HG03064 (cell line): ENCODE measurements around the gene FREM2.

ENCODE experiments used
- ATAC-seq: cut with Tn5 transposase; IDR thresholded peaks from one replicate; pipeline ENCODE4 v1.9.1; 2021; ENCODE audit warnings: low read depth; ENCODE audit not compliant: unreplicated experiment

Gene FREM2, protein sequence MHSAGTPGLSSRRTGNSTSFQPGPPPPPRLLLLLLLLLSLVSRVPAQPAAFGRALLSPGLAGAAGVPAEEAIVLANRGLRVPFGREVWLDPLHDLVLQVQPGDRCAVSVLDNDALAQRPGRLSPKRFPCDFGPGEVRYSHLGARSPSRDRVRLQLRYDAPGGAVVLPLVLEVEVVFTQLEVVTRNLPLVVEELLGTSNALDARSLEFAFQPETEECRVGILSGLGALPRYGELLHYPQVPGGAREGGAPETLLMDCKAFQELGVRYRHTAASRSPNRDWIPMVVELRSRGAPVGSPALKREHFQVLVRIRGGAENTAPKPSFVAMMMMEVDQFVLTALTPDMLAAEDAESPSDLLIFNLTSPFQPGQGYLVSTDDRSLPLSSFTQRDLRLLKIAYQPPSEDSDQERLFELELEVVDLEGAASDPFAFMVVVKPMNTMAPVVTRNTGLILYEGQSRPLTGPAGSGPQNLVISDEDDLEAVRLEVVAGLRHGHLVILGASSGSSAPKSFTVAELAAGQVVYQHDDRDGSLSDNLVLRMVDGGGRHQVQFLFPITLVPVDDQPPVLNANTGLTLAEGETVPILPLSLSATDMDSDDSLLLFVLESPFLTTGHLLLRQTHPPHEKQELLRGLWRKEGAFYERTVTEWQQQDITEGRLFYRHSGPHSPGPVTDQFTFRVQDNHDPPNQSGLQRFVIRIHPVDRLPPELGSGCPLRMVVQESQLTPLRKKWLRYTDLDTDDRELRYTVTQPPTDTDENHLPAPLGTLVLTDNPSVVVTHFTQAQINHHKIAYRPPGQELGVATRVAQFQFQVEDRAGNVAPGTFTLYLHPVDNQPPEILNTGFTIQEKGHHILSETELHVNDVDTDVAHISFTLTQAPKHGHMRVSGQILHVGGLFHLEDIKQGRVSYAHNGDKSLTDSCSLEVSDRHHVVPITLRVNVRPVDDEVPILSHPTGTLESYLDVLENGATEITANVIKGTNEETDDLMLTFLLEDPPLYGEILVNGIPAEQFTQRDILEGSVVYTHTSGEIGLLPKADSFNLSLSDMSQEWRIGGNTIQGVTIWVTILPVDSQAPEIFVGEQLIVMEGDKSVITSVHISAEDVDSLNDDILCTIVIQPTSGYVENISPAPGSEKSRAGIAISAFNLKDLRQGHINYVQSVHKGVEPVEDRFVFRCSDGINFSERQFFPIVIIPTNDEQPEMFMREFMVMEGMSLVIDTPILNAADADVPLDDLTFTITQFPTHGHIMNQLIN (N-terminal part only)

GRCh38 chr13:38686577-38687245 is at the start of gene FREM2:
Gene FREM2 (plus strand): TSS chr13:38687077. CDS start chr13:38687345, 268 bp downstream.
- ATAC-seq = no peak

DNA sequence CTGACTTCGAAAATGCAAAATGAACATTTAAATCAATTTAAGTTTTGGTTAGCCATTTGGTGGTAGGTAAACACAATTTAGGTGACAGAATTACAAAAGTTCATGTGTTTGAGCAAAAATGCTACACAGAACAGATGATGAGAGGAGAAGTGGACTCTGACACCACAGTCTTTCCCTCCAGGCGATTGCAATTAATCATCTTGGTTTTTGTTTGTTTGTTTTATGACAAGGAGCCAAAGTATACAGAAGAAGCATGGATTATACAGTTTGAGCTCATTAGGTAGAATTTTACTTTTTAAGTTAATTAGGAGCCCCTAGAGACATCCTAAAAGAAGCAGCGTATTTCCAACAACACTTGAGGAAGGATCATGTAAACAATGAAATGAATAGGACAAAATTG is 49.3 kb upstream of the FREM2 start:
- ATAC-seq = no peak

- ATAC-seq = no peak
These were observed 45.5 kb upstream of the FREM2 start for GRCh38 chr13:38641164-38641948.

- ATAC-seq = no peak
These were observed 39.6 kb upstream of the FREM2 start for GRCh38 chr13:38647312-38647711.

- no peak for ATAC-seq
These were observed 38.0 kb upstream of the FREM2 start for GRCh38 chr13:38648912-38649311.

DNA sequence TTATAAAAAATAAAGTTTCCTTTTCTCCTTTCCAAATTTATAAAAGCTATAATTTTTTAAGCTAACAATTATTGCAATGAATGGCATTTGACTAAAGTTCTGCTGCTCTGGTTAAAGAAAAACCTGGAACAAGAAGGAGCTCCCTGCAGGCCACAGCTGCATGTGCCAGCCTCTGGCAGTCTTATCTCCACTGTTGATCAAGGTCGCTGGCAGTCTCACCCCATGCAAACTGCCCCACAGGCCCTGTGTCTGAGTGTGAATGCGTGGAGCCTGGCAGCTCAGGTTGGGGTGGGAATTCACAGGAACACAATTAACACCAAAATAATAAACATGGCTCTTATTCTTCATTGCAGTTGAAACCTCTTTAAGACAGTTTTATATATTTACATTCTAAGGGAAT is 30.2 kb upstream of the FREM2 start:
- ATAC-seq = no peak

GRCh38 chr13:38657191-38657590 is 29.7 kb upstream of the FREM2 start:
- no peak for ATAC-seq

GRCh38 chr13:38658906-38659305 is 28.0 kb upstream of the FREM2 start:
- ATAC-seq = no peak

DNA sequence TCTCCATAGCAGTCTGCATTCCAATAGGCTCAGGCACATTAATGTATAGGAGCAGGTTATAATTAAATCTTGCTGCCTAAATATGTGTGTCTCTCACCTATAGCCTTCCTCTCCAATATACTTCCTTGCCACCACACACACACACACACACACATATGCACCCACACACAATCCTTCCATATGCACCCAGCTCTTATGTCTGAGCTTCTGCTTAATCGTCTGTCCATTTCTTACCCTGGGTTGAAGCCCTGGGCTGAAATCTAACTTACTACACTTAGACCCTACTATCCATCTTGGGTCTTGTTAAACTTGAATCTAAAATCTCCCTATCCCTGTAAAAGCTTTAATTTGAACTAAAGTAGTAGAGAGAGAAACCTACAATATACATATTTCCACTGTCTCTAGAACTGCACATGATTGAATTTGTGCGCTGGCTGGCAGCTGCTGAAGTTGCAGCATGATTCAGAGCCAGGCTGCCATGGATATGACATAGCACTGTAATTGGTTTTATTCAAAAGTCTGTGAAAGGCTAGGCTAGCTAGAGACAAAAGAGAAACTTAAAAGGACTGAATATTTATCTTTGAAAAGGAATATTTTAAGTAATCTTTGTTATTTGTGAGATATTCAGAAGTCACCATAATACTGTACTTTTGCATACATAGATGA is 25.7 kb upstream of the FREM2 start:
- ATAC-seq = no peak

DNA sequence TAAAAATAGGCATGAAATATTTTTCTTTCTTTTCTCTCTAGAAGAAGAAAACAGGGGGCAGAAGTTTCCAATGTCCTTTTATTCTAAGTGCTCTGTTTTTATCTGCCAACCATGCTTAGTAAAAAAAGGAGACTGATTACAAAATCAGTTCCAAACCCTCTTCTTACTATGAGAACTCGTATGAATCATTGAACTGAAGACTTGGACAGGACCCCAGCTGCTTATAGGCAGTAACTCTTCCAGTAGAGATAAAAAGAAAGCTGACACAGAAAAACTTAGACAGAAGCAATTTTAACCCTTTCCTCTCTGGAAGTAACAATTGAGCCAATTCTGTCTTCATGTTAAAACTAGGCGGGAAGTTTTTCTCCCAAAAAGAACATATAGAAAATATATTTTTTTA is 24.5 kb upstream of the FREM2 start:
- ATAC-seq = no peak

- no peak for ATAC-seq
These were observed 22.0 kb upstream of the FREM2 start for GRCh38 chr13:38664906-38665305.

GRCh38 chr13:38667526-38668109 is 19.3 kb upstream of the FREM2 start:
- ATAC-seq = no peak

GRCh38 chr13:38669234-38669964 is 17.5 kb upstream of the FREM2 start:
- ATAC-seq = no peak

- no peak for ATAC-seq
These were observed 16.2 kb upstream of the FREM2 start for GRCh38 chr13:38670627-38671026.

DNA sequence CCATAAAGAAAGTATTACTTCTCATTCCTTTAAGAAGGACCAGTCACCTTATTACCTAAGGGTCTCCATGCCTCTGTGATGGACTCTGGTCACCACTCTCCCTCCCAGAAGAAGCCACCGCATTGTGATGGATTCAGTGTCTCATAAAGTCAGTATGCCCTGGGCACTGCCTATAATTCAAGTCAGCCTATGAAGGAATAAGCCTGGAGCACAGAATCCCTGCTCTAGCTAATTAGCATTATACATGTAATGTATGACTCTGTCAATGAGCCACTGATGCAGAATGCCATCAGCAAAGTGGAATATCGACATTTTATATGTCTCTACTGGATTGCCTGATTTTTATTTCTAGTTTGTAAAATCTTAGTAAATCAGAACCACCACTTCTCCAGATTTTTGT is 14.9 kb upstream of the FREM2 start:
- no peak for ATAC-seq

DNA sequence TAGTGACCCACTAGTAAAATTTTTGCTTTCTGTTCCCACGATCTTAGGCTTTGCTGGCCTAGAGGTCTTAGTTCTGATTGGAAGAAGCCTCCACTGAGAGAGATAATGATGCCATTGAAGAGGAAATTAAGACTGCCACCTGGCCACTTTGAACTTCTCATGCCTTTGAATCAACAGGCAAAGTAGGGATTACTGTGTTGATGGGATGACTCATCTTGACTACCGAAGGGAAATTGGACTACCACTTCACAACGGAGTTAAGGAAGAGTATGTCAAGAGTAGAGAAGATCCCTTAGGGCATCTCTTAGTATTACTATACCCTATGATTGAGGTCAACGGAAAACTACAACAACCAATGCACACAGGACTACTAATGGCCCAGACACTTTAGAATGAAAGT is 12.7 kb upstream of the FREM2 start:
- no peak for ATAC-seq

DNA sequence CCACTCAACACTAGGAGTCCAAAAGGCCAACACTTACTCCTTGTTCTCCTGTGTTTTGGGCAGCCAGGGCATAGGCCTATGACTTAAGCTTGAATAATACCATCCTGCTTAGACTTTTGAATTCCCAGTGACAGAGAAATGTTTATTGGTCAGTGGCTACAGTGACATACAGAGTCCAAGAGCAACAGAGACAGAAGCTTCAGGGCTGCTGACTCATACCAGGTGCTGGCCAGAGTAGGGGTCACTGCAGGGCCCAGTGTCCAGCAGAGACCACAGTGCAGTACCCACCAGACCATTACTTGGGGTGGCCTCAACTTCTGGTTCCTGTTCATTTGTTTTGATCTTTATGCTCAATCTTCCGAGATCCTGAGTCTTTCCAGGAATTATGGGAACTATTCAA is 6.0 kb upstream of the FREM2 start:
- ATAC-seq = no peak

- no peak for ATAC-seq
These were observed 2.2 kb upstream of the FREM2 start for GRCh38 chr13:38684714-38685113.
